ENCODE results near the gene TMEM119. TPM values are rescaled to one million over a fixed set of nuclear protein-coding genes. Genes with fewer than 3 reads are reported as not detected.

The TMEM119 gene
- total and polyA plus RNA-seq, 9 donors, result 0.25 to 12.3 (median 2.0) TPM

DNA sequence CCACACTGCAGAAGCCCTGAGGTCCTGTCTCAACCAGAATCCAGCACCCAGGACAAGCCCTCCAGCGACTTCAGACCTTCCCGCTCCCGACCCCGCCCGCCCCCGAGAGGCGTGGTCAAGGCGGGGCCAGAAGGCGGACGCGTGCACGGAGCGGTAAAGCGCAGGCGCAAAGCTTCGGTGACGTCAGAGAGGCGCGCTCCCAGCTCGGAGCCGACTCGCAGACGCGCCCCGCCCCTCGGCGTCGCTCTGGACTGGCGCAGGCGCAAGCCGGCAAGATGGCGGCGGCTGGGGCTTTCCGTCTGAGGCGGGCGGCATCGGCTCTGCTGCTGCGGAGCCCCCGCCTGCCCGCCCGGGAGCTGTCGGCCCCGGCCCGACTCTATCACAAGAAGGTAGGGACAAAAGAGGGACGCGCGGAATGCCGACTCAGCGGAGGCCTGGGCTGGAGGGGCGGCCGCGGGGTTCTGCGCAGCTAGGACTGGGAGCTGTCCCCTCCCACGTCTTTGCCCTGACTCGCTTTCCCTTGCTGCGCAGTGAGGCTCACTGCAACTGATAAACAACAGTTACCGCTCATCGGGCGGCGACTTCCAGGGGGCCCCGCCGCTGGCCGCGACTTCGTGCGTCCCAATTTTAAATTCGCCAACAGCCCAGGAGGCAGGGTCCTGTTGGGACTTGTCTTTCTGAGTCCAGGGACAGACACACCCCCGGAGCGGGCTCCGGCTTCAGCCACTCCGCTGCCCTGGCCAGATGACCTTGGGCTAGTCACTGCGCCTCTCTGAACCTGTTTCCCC is 35.3 kb downstream of the TMEM119 start, which contains the start of gene ISCU:
ISCU (plus strand) TSS at position 249 of the 788 bp plus-strand sequence; CDS start at position 276, 27 bp downstream.
- Histone ChIP-seq H3K27ac (peak within 1 kb of the TSS; percentile 78 to 88), H3K27me3 (no peaks in the 10 kb centered on the region), H3K9me3 (no peaks in the 10 kb centered on the region), H3K4me1 (ENCODE audit: insufficient read depth) (peaks cover 12% of the 10 kb centered on the region), H3K4me3 (peak within 1 kb of the TSS; percentile 96), H3K36me3 (no peaks in the 10 kb centered on the region)
- DNase-seq, result peak; percentile 98 to 100 (median 99)
- intact Hi-C loops (cut with DNase I), result loop anchor here in 3 of 4 donors (2.0 to 10.0 kb wide), 7 partner anchors 55 to 535 kb away; partner anchors contain the start of genes UNG (in 2 of the 3) and ALKBH2 (in 1 of the 3)
- TF ChIP-seq POLR2A (IDR thresholded peaks at IDR 0.05) (peak; percentile 92), EP300 (IDR thresholded peaks at IDR 0.05) (no peak)
- 0% methylated on average over 65 to 72 of the region's 72 CpGs for WGBS, 3 donors

DNA sequence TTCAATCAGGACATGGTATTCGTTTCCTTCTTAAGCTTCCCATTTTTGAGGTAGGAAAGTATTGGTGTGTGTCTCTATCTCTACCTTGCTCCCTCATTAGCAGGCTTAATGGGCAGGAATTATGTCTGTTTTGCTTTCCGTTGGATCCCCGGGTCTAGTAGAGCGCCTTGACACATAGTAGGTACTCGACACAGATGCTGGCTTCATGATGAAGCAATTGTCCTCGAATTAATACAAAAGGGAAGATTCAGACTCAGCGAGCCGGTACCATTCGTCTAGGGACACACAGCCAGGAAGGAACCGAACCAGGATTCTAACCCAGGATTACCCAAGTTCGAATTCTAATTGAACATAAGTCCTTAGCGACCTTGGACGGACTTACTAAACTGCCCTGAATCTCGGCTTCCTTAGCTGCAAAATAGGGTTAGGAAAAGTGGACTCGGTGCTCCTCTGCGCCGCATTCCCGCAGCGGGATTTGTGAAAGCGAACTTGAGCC is 36.0 kb downstream of the TMEM119 start:
- H3K4me1 ChIP-seq (ENCODE audit: insufficient read depth), result peaks cover 12% of the 10 kb centered on the region
- TF ChIP-seq POLR2A (IDR thresholded peaks at IDR 0.05), result no peak
- TF ChIP-seq, protein P1, sequence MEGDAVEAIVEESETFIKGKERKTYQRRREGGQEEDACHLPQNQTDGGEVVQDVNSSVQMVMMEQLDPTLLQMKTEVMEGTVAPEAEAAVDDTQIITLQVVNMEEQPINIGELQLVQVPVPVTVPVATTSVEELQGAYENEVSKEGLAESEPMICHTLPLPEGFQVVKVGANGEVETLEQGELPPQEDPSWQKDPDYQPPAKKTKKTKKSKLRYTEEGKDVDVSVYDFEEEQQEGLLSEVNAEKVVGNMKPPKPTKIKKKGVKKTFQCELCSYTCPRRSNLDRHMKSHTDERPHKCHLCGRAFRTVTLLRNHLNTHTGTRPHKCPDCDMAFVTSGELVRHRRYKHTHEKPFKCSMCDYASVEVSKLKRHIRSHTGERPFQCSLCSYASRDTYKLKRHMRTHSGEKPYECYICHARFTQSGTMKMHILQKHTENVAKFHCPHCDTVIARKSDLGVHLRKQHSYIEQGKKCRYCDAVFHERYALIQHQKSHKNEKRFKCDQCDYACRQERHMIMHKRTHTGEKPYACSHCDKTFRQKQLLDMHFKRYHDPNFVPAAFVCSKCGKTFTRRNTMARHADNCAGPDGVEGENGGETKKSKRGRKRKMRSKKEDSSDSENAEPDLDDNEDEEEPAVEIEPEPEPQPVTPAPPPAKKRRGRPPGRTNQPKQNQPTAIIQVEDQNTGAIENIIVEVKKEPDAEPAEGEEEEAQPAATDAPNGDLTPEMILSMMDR (IDR thresholded peaks at IDR 0.05), result no peak
- TF ChIP-seq EP300 (IDR thresholded peaks at IDR 0.05), result no peak
- 0 to 1% (median 1%) methylated on average over 20 of the region's 20 CpGs for WGBS, 3 donors
- no peaks in the 10 kb centered on the region for H3K36me3 ChIP-seq
- DNase-seq, result no peak
- no peaks in the 10 kb centered on the region for H3K9me3 ChIP-seq
- peak overlapping the region; percentile 96 for H3K4me3 ChIP-seq
- H3K27me3 ChIP-seq, result no peaks in the 10 kb centered on the region
- intact Hi-C loops (cut with DNase I), result loop anchor here in 3 of 4 donors (2.0 to 10.0 kb wide), 7 partner anchors 55 to 535 kb away; partner anchors contain the start of genes UNG (in 2 of the 3) and ALKBH2 (in 1 of the 3)
- peak overlapping the region in 1 of 2 donors; percentile 78 for H3K27ac ChIP-seq

DNA sequence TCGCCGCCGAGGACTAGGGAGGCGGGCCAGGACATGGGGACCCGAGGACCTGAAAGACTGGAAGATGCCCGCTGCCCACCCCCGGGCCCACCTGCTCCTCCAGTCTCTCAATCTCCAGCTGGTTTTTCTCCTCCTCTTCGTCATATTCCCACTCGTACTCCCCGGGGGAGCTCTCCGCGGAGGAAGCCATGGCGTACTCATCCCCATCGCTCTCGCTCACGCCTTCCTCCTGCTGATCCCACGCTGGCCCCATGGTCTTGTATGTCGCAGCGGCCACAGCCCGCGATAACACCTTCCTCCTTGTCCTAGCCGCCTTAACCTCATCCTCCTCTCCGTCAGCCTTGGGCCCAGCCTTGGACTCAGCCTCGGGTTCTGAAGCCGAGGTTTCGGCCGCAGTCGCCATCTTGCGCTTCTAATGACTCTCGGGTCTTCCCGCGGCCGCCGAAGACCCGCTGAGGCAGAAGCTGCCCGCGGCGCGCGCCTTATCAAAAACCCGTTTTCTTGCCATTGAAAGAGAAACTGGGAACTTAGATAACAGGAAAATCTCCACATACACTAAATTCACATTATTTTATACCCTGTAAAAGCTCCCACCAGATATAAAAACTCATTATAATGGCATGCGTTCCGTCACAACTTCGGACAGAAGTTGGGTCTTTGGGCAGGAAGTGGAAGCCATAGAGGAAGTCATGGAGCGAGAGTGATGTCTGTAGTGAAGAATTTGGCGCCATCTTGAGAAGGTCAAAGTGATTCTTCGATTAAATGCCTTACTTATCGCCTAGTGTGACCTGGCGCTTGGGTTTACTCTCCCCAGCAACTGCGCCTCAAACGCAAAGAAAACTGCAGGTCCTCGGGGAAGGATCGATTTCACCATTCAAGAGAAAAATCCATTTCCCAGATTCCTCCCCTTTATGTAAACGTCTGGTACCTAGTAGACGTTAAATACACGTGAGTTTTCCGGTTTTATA is 36.8 kb downstream of the TMEM119 start, which contains the start of gene SART3:
SART3 (minus strand) TSS at position 422 of the 968 bp plus-strand sequence; CDS start at position 403, 19 bp downstream.
- 0 to 1% (median 0%) methylated on average over 56 to 57 of the region's 57 CpGs for WGBS, 3 donors
- Histone ChIP-seq H3K36me3 (no peaks in the 10 kb centered on the region), H3K4me3 (peak within 1 kb of the TSS; percentile 96), H3K4me1 (ENCODE audit: insufficient read depth) (peaks cover 12% of the 10 kb centered on the region), H3K9me3 (no peaks in the 10 kb centered on the region), H3K27ac (peak within 1 kb of the TSS; percentile 56 to 78), H3K27me3 (no peaks in the 10 kb centered on the region)
- peak; percentile 73 to 88 (median 81) for DNase-seq
- TF ChIP-seq, protein P1 (IDR thresholded peaks at IDR 0.05), result peak in 1 of 3 donors; percentile 2
- peak; percentile 57 for TF ChIP-seq POLR2A (IDR thresholded peaks at IDR 0.05)
- TF ChIP-seq EP300 (IDR thresholded peaks at IDR 0.05), result no peak
- intact Hi-C loops (cut with DNase I), result loop anchor here in 3 of 4 donors (5.0 to 10.0 kb wide), 5 partner anchors 56 to 536 kb away; partner anchors contain the start of genes UNG (in 2 of the 3) and ALKBH2 (in 1 of the 3)

DNA sequence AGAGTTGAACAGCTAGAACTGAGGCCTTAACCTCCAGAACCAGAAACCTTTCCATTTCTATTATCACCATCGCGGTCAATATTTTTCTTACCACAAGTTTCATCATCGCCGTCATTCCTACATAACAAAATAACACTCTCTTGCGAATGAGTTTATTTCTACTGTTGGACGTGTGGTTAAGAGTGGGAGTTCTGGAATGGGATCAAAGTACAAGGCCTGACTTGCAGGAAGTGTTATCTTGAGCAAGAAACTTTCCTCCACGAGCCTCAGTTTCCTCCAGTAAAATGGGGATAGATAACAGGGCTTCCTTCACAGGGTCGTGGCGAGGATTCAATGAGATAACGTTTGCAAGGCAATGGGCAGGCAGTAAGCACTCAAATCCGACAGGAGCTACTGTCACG is 37.6 kb downstream of the TMEM119 start:
- H3K4me3 ChIP-seq, result peak overlapping the region; percentile 96
- H3K27me3 ChIP-seq, result no peaks in the 10 kb centered on the region
- no peaks in the 10 kb centered on the region for H3K36me3 ChIP-seq
- peaks cover 12% of the 10 kb centered on the region for H3K4me1 ChIP-seq (ENCODE audit: insufficient read depth)
- no peaks in the 10 kb centered on the region for H3K9me3 ChIP-seq
- no peak for DNase-seq
- no peak for TF ChIP-seq POLR2A (IDR thresholded peaks at IDR 0.05)
- TF ChIP-seq EP300 (IDR thresholded peaks at IDR 0.05), result no peak
- TF ChIP-seq, protein P1 (IDR thresholded peaks at IDR 0.05), result no peak
- peak overlapping the region in 1 of 2 donors; percentile 78 for H3K27ac ChIP-seq
- WGBS, 3 donors, result 0 to 1% (median 1%) methylated on average over 12 of the region's 12 CpGs
- intact Hi-C loops (cut with DNase I), result loop anchor here in 3 of 4 donors (5.0 to 10.0 kb wide), 5 partner anchors 57 to 537 kb away; partner anchors contain the start of genes UNG (in 2 of the 3) and ALKBH2 (in 1 of the 3)

Data from ovary (tissue), 9 donors.